SIG-M5 treated with dmso at 0.1 percent for 504 hours (cell line): ENCODE results near the gene NCMAP.
"Not testable (repeated sequence)": the region's sequence is repeated elsewhere in the genome, so short reads cannot be mapped to it uniquely, and the experiment has no call there.

Experiments
- DNase-seq: peaks from one replicate; lab custom pipeline; 2025; ENCODE audit not compliant: unreplicated experiment; lab: John Stamatoyannopoulos, UW

NCMAP gene

DNA sequence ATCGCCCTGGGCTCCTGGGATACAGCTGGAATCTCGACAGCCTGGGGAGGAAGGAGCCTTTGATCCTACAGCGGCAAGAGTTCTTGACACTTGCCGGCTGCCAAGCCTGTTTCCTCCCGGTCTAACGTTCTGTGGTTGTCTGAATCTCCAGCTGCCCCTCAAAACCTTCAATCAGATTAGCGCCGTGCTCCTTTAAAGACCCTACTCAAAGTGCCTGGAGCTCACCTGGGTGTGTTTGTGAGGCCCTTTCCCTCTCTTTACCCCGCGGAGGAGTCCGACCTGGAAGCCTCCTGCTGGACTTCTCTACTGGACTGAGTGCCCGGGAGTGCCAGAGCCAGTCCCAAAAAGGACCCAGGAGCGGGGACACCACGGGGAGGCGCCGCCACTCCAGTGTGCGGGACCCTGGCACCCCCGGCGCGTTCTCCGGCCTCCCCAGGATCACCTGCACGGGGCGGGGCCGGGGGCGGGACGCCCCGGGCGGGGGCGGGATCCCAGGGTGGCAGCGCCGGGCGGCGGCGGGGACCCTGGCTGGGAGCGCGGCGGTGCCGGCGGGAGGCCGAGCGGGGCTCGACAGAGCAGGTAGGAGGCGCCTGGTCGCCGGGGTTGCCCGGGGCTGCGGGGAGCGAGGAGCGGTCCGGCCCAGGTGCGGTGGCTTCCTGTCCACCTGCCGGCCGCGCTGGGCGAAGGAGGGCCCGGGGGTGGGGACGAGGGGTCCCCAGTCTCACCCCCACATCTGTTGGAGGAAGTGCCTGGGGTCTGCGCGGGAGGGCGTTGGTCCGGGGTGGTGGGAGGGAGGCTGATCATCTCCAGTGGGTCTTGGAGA is at the start of gene NCMAP:
NCMAP (plus strand) TSS at position 497 of the 823 bp plus-strand sequence. CDS start 39,344 bp downstream, outside the sequence.
- DNase-seq = no peak

DNA sequence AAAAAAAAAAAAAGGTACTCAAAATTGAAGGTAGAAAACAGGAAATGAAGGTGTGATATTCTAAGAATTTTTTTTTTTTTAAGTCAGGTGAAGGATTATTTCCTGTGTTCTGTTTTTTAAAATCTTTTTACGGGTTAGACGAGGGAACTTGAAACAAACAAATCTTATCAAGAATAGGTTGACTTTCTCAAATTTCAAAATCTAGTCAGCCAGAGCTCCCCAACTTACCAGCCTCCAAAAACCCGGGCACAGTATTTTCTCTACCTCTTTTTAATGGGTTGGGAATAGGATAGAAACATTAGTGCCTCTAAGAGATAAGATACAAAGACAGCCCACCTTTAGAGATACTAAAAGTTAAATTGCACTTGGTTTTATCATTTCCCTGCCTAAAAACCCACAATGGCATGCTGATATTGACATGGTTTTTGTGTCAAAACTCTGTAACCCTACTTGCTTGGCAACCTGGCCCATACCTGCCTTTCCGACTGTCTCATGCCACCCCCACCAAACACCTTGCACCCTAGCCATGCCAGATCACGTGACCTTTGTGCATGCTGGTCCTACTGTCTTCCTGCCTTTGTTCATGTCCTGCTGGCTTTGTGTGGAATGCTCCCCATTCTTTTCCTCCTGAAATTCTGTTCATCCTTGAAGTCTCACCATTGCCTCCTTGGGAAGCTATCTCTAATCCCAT is 49.1 kb upstream of the NCMAP start:
- no peak for DNase-seq

DNA sequence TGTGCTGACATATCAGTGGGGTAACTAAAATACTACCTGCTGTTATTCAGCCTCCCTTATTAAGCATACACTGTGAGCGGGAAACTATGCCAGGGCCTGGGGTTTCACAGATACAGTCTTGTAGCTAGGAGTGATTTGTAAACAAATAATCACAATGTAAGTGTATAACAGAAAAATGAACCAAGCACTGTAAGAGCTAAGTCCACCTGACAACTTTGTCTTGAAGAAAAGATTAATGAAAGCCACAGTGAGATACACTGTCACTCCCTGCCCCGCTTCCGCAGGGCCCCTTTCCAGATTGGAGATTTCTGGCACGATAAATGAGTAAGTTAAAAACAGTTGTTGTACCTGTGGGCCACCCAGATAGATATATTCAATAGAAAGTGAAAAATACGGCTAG is 48.5 kb upstream of the NCMAP start:
- DNase-seq = no peak

GRCh38 chr1:24508911-24509310 is 47.0 kb upstream of the NCMAP start:
- no peak for DNase-seq

- no peak for DNase-seq
Observed at GRCh38 chr1:24513706-24514105, 42.2 kb upstream of the NCMAP start.

GRCh38 chr1:24514946-24515345 is 40.9 kb upstream of the NCMAP start:
- DNase-seq = no peak

DNA sequence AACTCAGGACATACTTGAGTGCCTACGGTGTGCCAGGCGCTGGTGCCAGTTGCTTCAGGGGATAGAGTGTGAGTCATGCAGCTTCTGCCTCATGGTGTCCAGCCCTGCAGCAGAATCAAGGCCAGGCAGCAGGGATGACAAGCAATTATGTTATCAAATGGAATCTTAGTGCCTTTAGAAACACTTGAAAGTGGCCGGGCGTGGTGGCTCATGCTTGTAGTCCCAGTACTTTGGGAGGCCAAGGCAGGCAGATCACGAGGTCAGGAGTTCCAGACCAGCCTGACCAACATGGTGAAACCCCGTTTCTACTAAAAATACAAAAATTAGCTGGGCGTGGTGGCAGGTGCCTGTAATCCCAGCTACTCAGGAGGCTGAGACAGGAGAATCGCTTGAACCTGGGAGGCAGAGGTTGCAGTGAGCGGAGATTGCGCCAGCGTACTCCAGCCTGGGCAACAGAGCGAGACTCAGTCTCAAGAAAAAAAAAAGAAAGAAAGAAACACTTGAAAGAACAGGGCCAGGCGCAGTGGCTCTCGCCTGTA is 40.1 kb upstream of the NCMAP start:
- not testable (repeated sequence) for DNase-seq

DNA sequence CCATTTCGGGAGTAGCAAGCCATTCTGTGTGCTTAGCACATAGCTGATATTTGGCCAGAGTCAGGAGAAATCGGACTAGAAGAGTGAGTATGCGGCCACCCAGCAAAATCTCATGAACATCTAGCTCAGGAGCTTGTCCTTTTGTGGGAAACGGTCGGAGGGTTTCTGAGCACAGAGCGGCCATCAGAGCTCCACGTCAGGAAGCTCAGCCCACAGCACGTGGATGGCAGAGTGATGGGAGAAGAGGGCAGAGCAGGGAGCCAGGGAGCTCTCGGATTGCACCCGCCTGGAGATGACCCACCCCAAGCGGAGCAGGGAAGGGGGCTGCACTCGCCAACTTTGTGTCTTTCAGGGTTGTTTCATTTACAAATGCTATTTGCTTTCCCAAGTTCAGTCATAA is 39.4 kb upstream of the NCMAP start:
- no peak for DNase-seq

- no peak for DNase-seq
Observed at GRCh38 chr1:24517898-24518297, 38.0 kb upstream of the NCMAP start.

DNA sequence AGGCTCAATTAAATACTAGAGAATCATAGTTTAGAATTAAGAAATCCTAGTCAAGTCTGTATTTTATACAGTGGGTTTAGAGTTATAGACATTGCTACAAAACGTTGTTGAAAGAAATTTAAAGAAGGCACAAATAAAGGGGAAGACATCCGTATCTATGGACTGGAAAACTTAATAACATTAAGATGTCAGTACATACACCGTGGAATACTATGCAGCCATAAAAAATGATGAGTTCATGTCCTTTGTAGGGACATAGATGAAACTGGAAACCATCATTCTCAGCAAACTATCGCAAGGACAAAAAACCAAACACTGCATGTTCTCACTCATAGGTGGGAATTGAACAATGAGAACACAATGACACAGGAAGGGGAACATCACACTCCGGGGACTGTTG is 35.6 kb upstream of the NCMAP start:
- DNase-seq = not testable (repeated sequence)

DNA sequence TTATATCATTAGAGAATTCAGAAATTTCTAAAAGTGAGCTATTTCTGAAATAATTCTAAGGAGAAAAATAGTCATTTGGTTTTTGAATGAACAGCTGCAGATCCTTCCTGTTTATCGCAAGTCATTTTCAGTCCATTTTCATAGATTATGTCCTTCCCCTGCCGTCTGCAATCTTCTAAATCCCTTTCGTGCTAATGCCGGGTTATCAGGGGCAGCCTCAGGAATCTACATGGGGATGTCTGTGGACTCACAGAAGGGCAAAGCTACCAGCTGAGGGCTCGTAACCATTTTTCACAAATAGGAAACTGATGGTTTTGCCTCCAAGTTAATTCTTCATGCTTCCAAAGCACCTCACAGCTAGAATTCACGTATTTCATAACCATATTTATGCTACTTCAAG is 30.3 kb upstream of the NCMAP start:
- no peak for DNase-seq

- no peak for DNase-seq
Observed at GRCh38 chr1:24526045-24526444, 29.8 kb upstream of the NCMAP start.

DNA sequence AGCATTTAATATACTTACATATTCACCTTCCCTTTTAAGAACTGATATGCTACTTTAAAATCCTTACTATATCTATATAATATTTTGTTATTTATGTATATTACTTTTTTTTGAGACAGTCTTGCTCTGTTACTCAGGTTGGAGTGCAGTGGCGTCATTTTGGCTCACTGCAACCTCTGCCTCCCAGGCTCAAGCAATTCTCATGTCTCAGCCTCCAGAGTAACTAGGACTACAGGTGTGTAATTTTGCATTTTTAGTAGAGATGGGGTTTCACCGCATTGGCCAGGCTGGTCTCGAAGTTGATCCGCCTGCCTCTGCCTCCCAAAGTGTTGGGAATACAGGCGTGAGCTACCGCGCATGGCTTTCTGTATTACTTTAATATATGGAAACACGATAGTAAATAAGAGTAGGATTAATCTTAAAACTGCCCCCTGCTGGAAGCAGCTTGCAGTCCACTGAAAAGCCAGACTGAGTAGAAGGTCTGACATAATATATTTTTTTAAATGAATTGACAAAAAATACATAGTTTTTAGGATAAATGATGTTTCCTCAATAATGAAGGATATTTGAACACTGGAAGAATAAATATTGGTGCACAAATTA is 28.8 kb upstream of the NCMAP start:
- DNase-seq = peak; percentile 16

DNA sequence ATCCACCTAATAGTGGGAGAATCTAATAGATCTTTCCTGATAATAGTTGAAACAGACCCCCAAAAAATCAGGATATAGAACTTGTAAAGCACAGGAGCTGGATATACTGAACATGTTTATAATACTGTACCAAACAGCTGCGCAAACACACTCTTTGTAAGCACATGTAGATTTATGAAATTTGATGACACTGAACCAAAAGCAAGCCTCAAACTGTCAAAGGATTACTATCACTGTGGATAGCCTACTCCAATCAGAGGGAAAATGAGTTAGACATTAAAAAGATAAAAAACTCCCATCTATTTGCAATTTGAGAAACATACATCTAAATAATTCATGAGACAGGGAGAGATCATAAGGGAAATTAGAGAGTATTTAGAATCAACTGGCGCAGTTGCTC is 27.1 kb upstream of the NCMAP start:
- no peak for DNase-seq

DNA sequence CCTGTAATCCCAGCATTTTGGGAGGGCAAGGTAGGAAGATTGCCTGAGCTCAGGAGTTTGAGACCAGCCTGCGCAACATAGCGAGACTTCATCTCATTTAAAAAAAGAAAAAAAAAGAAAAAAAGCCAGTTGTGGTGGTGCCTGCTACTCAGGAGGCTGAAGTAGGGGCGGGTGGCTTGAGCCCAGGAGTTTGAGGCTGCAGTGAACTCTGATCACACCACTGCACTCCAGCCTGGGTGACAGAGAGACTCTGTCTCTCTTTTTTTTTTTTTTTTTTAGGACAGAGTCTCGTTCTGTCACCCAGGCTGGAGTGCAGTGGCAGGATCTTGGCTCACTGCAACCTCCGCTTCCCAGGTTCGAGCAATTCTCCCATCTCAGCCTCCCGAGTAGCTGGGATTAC is 26.6 kb upstream of the NCMAP start:
- not testable (repeated sequence) for DNase-seq

DNA sequence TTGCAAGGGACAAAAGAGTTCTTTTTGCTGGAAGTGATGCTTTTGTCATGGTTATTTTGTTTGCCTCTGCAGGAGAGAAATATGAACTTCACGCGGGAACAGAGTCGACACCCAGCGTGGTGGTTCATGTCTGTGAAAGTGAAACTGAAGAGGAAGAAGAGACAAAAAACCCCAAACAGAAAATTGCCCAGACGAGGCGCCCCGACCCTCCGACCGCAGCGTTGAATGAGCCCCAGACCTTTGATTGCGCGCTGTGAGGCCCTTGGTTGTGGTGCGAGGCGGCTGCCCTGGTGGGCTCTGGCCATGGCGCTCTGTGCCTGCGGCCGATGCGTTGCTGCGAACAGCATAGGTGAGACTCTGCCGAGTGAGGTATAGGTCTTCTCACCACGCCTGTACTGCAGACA is 20.9 kb upstream of the NCMAP start:
- peak; percentile 63 for DNase-seq

GRCh38 chr1:24535778-24536177 is 20.1 kb upstream of the NCMAP start:
- DNase-seq = no peak

DNA sequence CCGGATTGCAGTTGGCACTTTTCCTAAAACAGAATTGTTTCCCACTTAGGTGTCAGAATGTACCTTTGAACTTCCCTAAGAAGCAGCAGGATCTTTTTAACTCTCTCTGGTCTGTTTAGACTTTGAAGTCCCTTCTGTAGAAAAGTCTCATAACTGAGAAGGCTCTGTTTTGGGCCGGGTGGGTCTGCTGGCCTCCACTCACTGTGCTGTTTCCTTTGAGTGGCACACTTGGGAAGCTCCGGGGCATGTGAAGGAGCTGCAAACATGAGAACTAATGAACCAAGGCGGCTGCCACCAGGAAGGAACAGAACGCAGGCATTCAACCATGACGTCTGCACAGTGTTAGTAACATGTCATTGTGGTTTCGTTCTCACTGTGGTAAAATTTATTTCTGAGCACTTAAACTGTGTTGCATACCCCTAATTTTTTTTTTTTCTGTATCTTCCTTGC is 19.5 kb upstream of the NCMAP start:
- DNase-seq = peak; percentile 25

DNA sequence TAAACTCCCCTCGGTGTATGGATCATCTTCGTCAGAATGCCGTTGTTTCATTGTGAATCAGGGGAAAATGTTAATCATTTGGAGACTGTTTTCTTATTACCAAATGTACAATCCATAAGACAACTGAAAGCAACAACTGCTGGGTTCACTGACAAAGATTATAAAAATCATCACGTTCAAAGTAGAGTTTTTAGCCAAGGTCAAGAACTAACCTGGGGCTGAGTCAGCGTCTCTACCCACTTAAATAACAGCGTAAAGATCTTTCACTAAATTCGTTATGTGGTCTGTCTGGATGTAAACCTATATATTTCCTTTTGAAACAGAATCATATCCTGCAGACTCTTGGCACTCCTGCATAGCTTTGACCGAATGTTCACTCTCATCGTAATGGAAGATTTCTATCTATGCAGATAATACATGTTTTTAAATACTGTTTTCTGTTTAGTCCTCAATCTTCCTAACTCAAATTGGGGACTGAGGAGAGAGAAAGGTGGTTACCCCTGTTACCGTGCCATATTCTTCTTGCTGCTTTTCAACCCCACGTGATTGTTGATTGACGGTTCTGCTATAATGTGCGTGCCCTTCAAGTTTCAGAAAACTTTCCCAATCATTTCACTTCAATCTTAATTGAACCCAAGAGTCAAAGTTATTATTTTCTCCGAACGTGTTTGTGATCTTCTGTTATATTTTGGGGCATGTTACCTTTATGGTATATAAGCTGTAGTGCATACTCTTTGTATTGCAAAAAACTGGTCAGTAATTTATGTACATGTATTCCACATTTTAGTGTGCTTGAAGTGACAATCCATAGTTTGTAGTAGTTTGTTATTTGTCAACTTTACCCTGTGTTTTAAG is 15.6 kb upstream of the NCMAP start:
- DNase-seq = no peak

- DNase-seq = peak; percentile 60
Observed at GRCh38 chr1:24540906-24541710, 14.8 kb upstream of the NCMAP start.
